CD4-positive, alpha-beta memory T cell (primary cell): ENCODE measurements around the gene STK10. TPM values are rescaled to one million over a fixed set of nuclear protein-coding genes. Genes with fewer than 3 reads are reported as not detected.

Source experiments
- CTCF ChIA-PET: fragments of 350-600 bp; sonication (Branson Sonifier 250); formaldehyde crosslinking; loops from one replicate; lab custom pipeline; 2021; ENCODE audit warnings: inconsistent platforms; ENCODE audit not compliant: partially characterized antibody; lab: Charles Lee
- POLR2A ChIA-PET: fragments of 350-600 bp; sonication (Branson Sonifier 250); formaldehyde crosslinking; loops from one replicate; lab custom pipeline; 2021; ENCODE audit not compliant: partially characterized antibody; lab: Charles Lee
- DNase-seq, 5 donors: peaks; one replicate each; pipeline versions ENCODE4 v3.0.0 to v3.0.0-alpha.2; 2020 to 2022; ENCODE audit warnings: mixed read lengths in 1 of 5
- H3K27ac ChIP-seq: one replicate; pipeline ENCODE4 v1.7.0; 2013; ENCODE audit warnings: low read depth, low read length
- H3K27me3 ChIP-seq: 2 replicates; pipeline ENCODE4 v1.7.0; 2013; ENCODE audit warnings: mild to moderate bottlenecking, low read length, moderate library complexity; ENCODE audit not compliant: insufficient read depth
- H3K36me3 ChIP-seq: 2 replicates; pipeline ENCODE4 v1.7.0; 2013; ENCODE audit warnings: mild to moderate bottlenecking, low read length, moderate library complexity; ENCODE audit not compliant: insufficient read depth
- H3K4me1 ChIP-seq: 2 replicates; pipeline ENCODE4 v1.7.0; 2013; ENCODE audit warnings: mild to moderate bottlenecking, low read length, moderate library complexity; ENCODE audit not compliant: insufficient read depth
- H3K4me3 ChIP-seq, 2 donors: one replicate each; pipeline ENCODE4 v1.7.0; 2013; ENCODE audit warnings: low read length in 2 of 2, mild to moderate bottlenecking in 1 of 2
- H3K9me3 ChIP-seq, 2 donors: one replicate each; pipeline ENCODE4 v1.7.0; 2013; ENCODE audit warnings: low read length in 2 of 2, control low read depth in 1 of 2; ENCODE audit not compliant: control insufficient read depth in 1 of 2
- H3K27ac Mint-ChIP-seq, 7 donors: one replicate each; pipeline ENCODE4 v1.8.0; 2020 to 2021; ENCODE audit warnings: mixed read lengths in 7 of 7, mild to moderate bottlenecking in 6 of 7, inconsistent platforms in 3 of 7, moderate library complexity in 3 of 7
- H3K27me3 Mint-ChIP-seq, 2 donors: one replicate each; pipeline ENCODE4 v1.8.0; 2020 to 2021; ENCODE audit warnings: mixed read lengths in 2 of 2
- H3K36me3 Mint-ChIP-seq, 2 donors: one replicate each; pipeline ENCODE4 v1.8.0; 2020 to 2021; ENCODE audit warnings: mixed read lengths in 2 of 2, inconsistent platforms in 1 of 2, mild to moderate bottlenecking in 1 of 2
- H3K4me1 Mint-ChIP-seq, 4 donors: one replicate each; pipeline ENCODE4 v1.8.0; 2020 to 2021; ENCODE audit warnings: mixed read lengths in 4 of 4, mild to moderate bottlenecking in 1 of 4
- H3K4me3 Mint-ChIP-seq, 8 donors: one replicate each; pipeline ENCODE4 v1.8.0; 2020 to 2021; ENCODE audit warnings: mixed read lengths in 8 of 8, mild to moderate bottlenecking in 7 of 8, moderate library complexity in 6 of 8, inconsistent platforms in 3 of 8
- H3K9me3 Mint-ChIP-seq, 8 donors: one replicate each; pipeline ENCODE4 v1.8.0; 2020 to 2021; ENCODE audit warnings: mixed read lengths in 8 of 8, mild to moderate bottlenecking in 5 of 8, inconsistent platforms in 3 of 8, moderate library complexity in 1 of 8
- intact Hi-C: fragments of 100-400 bp; cut with micrococcal nuclease; formaldehyde crosslinking; loops from one replicate; pipeline ENCODE4 v1.15.1; 2023
- polyA plus RNA-seq, 2 donors: library from polyadenylated mRNA; unstranded; fragments of 300-500 nt; fragmentation: Illumina TruSeq; gene quantifications; one replicate each; pipeline ENCODE4 v1.2.3, GENCODE V29; 2021
- total RNA-seq, 2 experiments: library from RNA; stranded (reverse); gene quantifications; one replicate each; pipeline ENCODE4 v1.2.3, GENCODE V29; 2021

The STK10 gene
- total and polyA plus RNA-seq, 4 experiments from 2014 or later: 24.6 to 314 (median 233) TPM

GRCh38 chr5:172110921-172111851 lies 76.8 kb downstream of the STK10 start:
- Mint-ChIP-seq H3K9me3 (peaks cover 0 to 3% (median 0%) of the 10 kb centered on the region in 8 donors), H3K27me3 (no peaks in the 10 kb centered on the region), H3K4me1 (peaks cover 49 to 87% (median 72%) of the 10 kb centered on the region in 4 donors), H3K4me3 (peak overlapping the region; percentile 68 to 86 (median 78)), H3K36me3 (peaks cover 32 to 61% of the 10 kb centered on the region in 2 donors), H3K27ac (peak overlapping the region; percentile 91 to 99 (median 95))
- POLR2A ChIA-PET: interaction anchor here (0.7 to 16.4 kb wide), 10 partner anchors 12 to 106 kb away, joined by 3 to 597 read pairs (median 4); partner anchors contain the start of gene STK10
- H3K9me3 ChIP-seq: no peaks in the 10 kb centered on the region
- H3K27me3 ChIP-seq: no peaks in the 10 kb centered on the region
- peak overlapping the region in 1 of 2 donors; percentile 13 for H3K4me3 ChIP-seq
- H3K36me3 ChIP-seq: peaks cover 19% of the 10 kb centered on the region
- CTCF ChIA-PET: interaction anchor here (0.9 to 13.2 kb wide), 9 partner anchors 12 to 172 kb away, joined by 3 to 248 read pairs (median 5); partner anchors contain the start of gene STK10
- peak; percentile 64 to 89 (median 70) for DNase-seq
- peaks cover 86% of the 10 kb centered on the region for H3K4me1 ChIP-seq
- intact Hi-C loops: loop anchor here (1.0 to 5.0 kb wide), 2 partner anchors 41 to 77 kb away; partner anchors contain the start of gene STK10
- H3K27ac ChIP-seq: peak overlapping the region; percentile 71

- peak overlapping the region; percentile 83 to 99 (median 93) for H3K27ac Mint-ChIP-seq
- no peaks in the 10 kb centered on the region for H3K9me3 ChIP-seq
- ChIA-PET POLR2A (interaction anchor here (1.2 to 16.4 kb wide), 5 partner anchors 39 to 105 kb away, joined by 3 to 597 read pairs (median 4); partner anchors contain the start of gene STK10), CTCF (interaction anchor here (0.9 to 13.2 kb wide), 8 partner anchors 15 to 184 kb away, joined by 3 to 248 read pairs (median 9); partner anchors contain the start of gene STK10)
- H3K9me3 Mint-ChIP-seq: peaks cover 0 to 2% (median 0%) of the 10 kb centered on the region in 8 donors
- H3K36me3 ChIP-seq: peaks cover 27% of the 10 kb centered on the region
- no peak for DNase-seq
- H3K4me1 Mint-ChIP-seq: peaks cover 43 to 83% (median 65%) of the 10 kb centered on the region in 4 donors
- peaks cover 29 to 63% of the 10 kb centered on the region in 2 donors for H3K36me3 Mint-ChIP-seq
- H3K4me3 Mint-ChIP-seq: peak overlapping the region in 7 of 8 donors; percentile 40 to 76 (median 57)
- no peak overlapping the region for H3K4me3 ChIP-seq
- H3K27me3 ChIP-seq: no peaks in the 10 kb centered on the region
- H3K27ac ChIP-seq: peak overlapping the region; percentile 71
- intact Hi-C loops: loop anchor here (5.0 kb wide), 1 partner anchor 42 kb away; no protein-coding TSS in a partner anchor
- no peaks in the 10 kb centered on the region for H3K27me3 Mint-ChIP-seq
- H3K4me1 ChIP-seq: peaks cover 77% of the 10 kb centered on the region
Observed at GRCh38 chr5:172110260-172110815, 77.7 kb downstream of the STK10 start.

- ChIA-PET CTCF (interaction anchor here (0.9 to 13.2 kb wide), 5 partner anchors 14 to 184 kb away, joined by 3 to 248 read pairs (median 5); partner anchors contain the start of gene STK10), POLR2A (interaction anchor here (1.3 to 16.4 kb wide), 2 partner anchors 42 to 72 kb away, joined by 3 to 597 read pairs; partner anchors contain the start of gene STK10)
- Mint-ChIP-seq H3K36me3 (peaks cover 23 to 62% of the 10 kb centered on the region in 2 donors), H3K27me3 (no peaks in the 10 kb centered on the region), H3K4me1 (peaks cover 38 to 77% (median 59%) of the 10 kb centered on the region in 4 donors), H3K9me3 (no peaks in the 10 kb centered on the region), H3K27ac (peak overlapping the region; percentile 83 to 96 (median 89)), H3K4me3 (peak overlapping the region in 6 of 8 donors; percentile 17 to 70 (median 42))
- no peak for DNase-seq
- intact Hi-C loops: loop anchor here (5.0 kb wide), 1 partner anchor 43 kb away; no protein-coding TSS in a partner anchor
- H3K4me1 ChIP-seq: peaks cover 71% of the 10 kb centered on the region
- H3K27me3 ChIP-seq: no peaks in the 10 kb centered on the region
- peaks cover 33% of the 10 kb centered on the region for H3K36me3 ChIP-seq
- peak overlapping the region; percentile 71 for H3K27ac ChIP-seq
- H3K4me3 ChIP-seq: no peak overlapping the region
- no peaks in the 10 kb centered on the region for H3K9me3 ChIP-seq
Observed at GRCh38 chr5:172109749-172110148, 78.3 kb downstream of the STK10 start.

GRCh38 chr5:172107571-172107970 lies 80.5 kb downstream of the STK10 start:
- H3K36me3 ChIP-seq: peaks cover 52% of the 10 kb centered on the region
- Mint-ChIP-seq H3K36me3 (peaks cover 29 to 64% of the 10 kb centered on the region in 2 donors), H3K27ac (peak overlapping the region in 5 of 7 donors; percentile 36 to 93 (median 84)), H3K4me1 (peaks cover 24 to 65% (median 42%) of the 10 kb centered on the region in 4 donors), H3K4me3 (no peak overlapping the region), H3K27me3 (no peaks in the 10 kb centered on the region), H3K9me3 (no peaks in the 10 kb centered on the region)
- CTCF ChIA-PET: interaction anchor here (0.6 to 13.0 kb wide), 12 partner anchors 16 to 195 kb away, joined by 3 to 199 read pairs (median 6); partner anchors contain the start of gene STK10
- no peak for DNase-seq
- POLR2A ChIA-PET: interaction anchor here (0.9 to 7.8 kb wide), 4 partner anchors 26 to 80 kb away, joined by 3 to 75 read pairs (median 14); partner anchors contain the start of gene STK10
- no peaks in the 10 kb centered on the region for H3K9me3 ChIP-seq
- H3K27ac ChIP-seq: no peak overlapping the region
- peaks cover 51% of the 10 kb centered on the region for H3K4me1 ChIP-seq
- no peak overlapping the region for H3K4me3 ChIP-seq
- no peaks in the 10 kb centered on the region for H3K27me3 ChIP-seq
- intact Hi-C loops: loop anchor here (1.0 to 2.0 kb wide), 2 partner anchors 41 to 81 kb away; partner anchors contain the start of gene STK10

GRCh38 chr5:172106511-172107356 lies 81.3 kb downstream of the STK10 start:
- H3K27me3 ChIP-seq: no peaks in the 10 kb centered on the region
- Mint-ChIP-seq H3K4me1 (peaks cover 21 to 65% (median 37%) of the 10 kb centered on the region in 4 donors), H3K4me3 (peak overlapping the region in 4 of 8 donors; percentile 45 to 65 (median 52)), H3K36me3 (peaks cover 37 to 71% of the 10 kb centered on the region in 2 donors), H3K27me3 (no peaks in the 10 kb centered on the region), H3K9me3 (peaks cover 0 to 2% (median 0%) of the 10 kb centered on the region in 8 donors), H3K27ac (peak overlapping the region; percentile 77 to 93 (median 87))
- peak; percentile 49 to 67 (median 56) for DNase-seq
- intact Hi-C loops: loop anchor here (1.0 to 2.0 kb wide), 3 partner anchors 40 to 177 kb away; partner anchors contain the start of genes STK10 and UBTD2
- CTCF ChIA-PET: interaction anchor here (0.8 to 13.0 kb wide), 19 partner anchors 12 to 195 kb away, joined by 3 to 199 read pairs (median 4); partner anchors contain the start of gene STK10
- peak overlapping the region; percentile 36 for H3K27ac ChIP-seq
- POLR2A ChIA-PET: interaction anchor here (1.1 to 7.8 kb wide), 4 partner anchors 27 to 81 kb away, joined by 3 to 75 read pairs (median 14); partner anchors contain the start of gene STK10
- H3K9me3 ChIP-seq: no peaks in the 10 kb centered on the region
- H3K4me1 ChIP-seq: peaks cover 43% of the 10 kb centered on the region
- H3K4me3 ChIP-seq: no peak overlapping the region
- H3K36me3 ChIP-seq: peaks cover 60% of the 10 kb centered on the region
